ENCODE measurements around the gene TXNDC16. TPM values are rescaled to one million over a fixed set of nuclear protein-coding genes. Genes with fewer than 3 reads are reported as not detected.

TXNDC16 gene
- total RNA-seq, 1 donor from 2014 or later: 22.6 TPM

DNA sequence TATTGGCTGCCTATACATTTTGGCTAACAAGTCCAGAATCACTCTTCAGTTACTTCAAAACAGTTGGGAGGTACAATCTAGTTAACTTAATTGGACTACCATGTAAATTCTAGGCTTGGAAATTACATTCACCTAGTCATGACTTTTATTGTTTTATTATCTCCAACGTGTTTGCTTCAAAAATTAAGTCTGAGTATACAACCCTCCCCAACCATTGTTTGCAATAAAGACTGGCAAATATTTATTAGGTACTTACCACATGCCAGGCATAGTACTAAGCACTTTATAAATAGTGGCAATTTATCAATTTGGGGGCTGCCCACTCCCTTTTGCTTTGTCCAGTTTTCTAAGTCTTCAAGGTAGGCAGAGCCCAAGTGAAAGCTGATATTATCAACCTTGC, 30.3 kb downstream of the TXNDC16 start:
- no peaks in the 10 kb centered on the region for H3K9me3 ChIP-seq (ENCODE audit: low read depth)
- H3K27me3 ChIP-seq: no peaks in the 10 kb centered on the region
- no peak overlapping the region for H3K4me3 ChIP-seq
- H3K4me2 ChIP-seq: no peak overlapping the region
- H3K79me2 ChIP-seq (ENCODE audit: low read depth): no peaks in the 10 kb centered on the region
- no peaks in the 10 kb centered on the region for H3K9me3 Mint-ChIP-seq
- no peak overlapping the region for H3K4me3 Mint-ChIP-seq
- H3K4me1 Mint-ChIP-seq: no peaks in the 10 kb centered on the region
- no peak for TF ChIP-seq EZH2 (IDR thresholded peaks at IDR 0.05)
- no peak for TF ChIP-seq EZH2phosphoT487 (IDR thresholded peaks at IDR 0.05)
- no peak for TF ChIP-seq CTCF (IDR thresholded peaks at IDR 0.05)
- no peak overlapping the region for H3K9ac ChIP-seq
- no peaks in the 10 kb centered on the region for H3K27me3 Mint-ChIP-seq (ENCODE audit: insufficient read depth, low read depth)
- H4K20me1 ChIP-seq (ENCODE audit: low read depth): no peaks in the 10 kb centered on the region
- H3K36me3 ChIP-seq: no peaks in the 10 kb centered on the region
- H3F3A ChIP-seq (ENCODE audit: low read depth): no peaks in the 10 kb centered on the region
- H3K27ac ChIP-seq: no peak overlapping the region
- H3K4me1 ChIP-seq: no peaks in the 10 kb centered on the region
- H3K27ac Mint-ChIP-seq: no peak overlapping the region
- no peak overlapping the region for H2AFZ ChIP-seq (replicated peaks)
- H3K36me3 Mint-ChIP-seq: no peaks in the 10 kb centered on the region
- no peak for DNase-seq (ENCODE audit: low spot score)

GRCh38 chr14:52514046-52514811, 38.1 kb downstream of the TXNDC16 start:
- H3K79me2 ChIP-seq (ENCODE audit: low read depth): no peaks in the 10 kb centered on the region
- H3K27ac Mint-ChIP-seq: no peak overlapping the region
- peak overlapping the region; percentile 39 for H3K9ac ChIP-seq
- peaks cover 13% of the 10 kb centered on the region for H3K4me1 Mint-ChIP-seq
- no peaks in the 10 kb centered on the region for H3K27me3 ChIP-seq
- no peak overlapping the region for H3K4me2 ChIP-seq
- H3K36me3 ChIP-seq: no peaks in the 10 kb centered on the region
- H3K4me3 Mint-ChIP-seq: no peak overlapping the region
- H3K27ac ChIP-seq: no peak overlapping the region
- H2AFZ ChIP-seq (replicated peaks): no peak overlapping the region
- H3K4me3 ChIP-seq: no peak overlapping the region
- TF ChIP-seq CTCF (IDR thresholded peaks at IDR 0.05): no peak
- TF ChIP-seq EZH2 (IDR thresholded peaks at IDR 0.05): no peak
- no peak for TF ChIP-seq EZH2phosphoT487 (IDR thresholded peaks at IDR 0.05)
- no peaks in the 10 kb centered on the region for H3K27me3 Mint-ChIP-seq (ENCODE audit: insufficient read depth, low read depth)
- peaks cover 3% of the 10 kb centered on the region for H3K4me1 ChIP-seq
- DNase-seq (ENCODE audit: low spot score): no peak
- no peaks in the 10 kb centered on the region for H3K9me3 Mint-ChIP-seq
- H3K9me3 ChIP-seq (ENCODE audit: low read depth): no peaks in the 10 kb centered on the region
- no peaks in the 10 kb centered on the region for H4K20me1 ChIP-seq (ENCODE audit: low read depth)
- no peaks in the 10 kb centered on the region for H3F3A ChIP-seq (ENCODE audit: low read depth)
- no peaks in the 10 kb centered on the region for H3K36me3 Mint-ChIP-seq

DNA sequence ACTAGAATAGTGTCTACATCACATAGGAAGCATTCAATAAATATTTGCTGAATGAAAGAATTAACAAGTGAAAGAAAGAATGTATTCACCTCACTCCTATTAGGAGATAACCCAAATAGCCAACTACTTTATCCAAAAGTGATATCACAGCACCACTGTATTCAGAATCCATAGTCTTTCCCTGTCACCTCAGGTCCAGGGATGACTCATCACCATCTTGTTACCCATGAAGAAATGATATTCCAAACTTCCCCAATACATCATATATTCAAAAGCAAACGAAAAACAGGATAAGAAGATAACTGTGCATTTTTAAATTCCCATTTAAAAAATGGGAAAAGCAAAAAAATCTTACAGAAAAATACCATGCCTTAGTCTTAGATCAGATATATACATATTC, 39.1 kb downstream of the TXNDC16 start:
- peaks cover under 1% of the 10 kb centered on the region for H3K36me3 Mint-ChIP-seq
- Histone ChIP-seq H3K36me3 (no peaks in the 10 kb centered on the region), H2AFZ (replicated peaks) (no peak overlapping the region), H3K27ac (no peak overlapping the region), H3K9ac (no peak overlapping the region), H4K20me1 (ENCODE audit: low read depth) (no peaks in the 10 kb centered on the region), H3K27me3 (no peaks in the 10 kb centered on the region), H3K79me2 (ENCODE audit: low read depth) (no peaks in the 10 kb centered on the region), H3K4me3 (no peak overlapping the region), H3K9me3 (ENCODE audit: low read depth) (no peaks in the 10 kb centered on the region), H3F3A (ENCODE audit: low read depth) (no peaks in the 10 kb centered on the region), H3K4me1 (peaks cover 3% of the 10 kb centered on the region), H3K4me2 (no peak overlapping the region)
- no peaks in the 10 kb centered on the region for H3K27me3 Mint-ChIP-seq (ENCODE audit: insufficient read depth, low read depth)
- no peak overlapping the region for H3K27ac Mint-ChIP-seq
- TF ChIP-seq CTCF (IDR thresholded peaks at IDR 0.05): no peak
- TF ChIP-seq EZH2phosphoT487 (IDR thresholded peaks at IDR 0.05): no peak
- DNase-seq (ENCODE audit: low spot score): no peak
- H3K4me3 Mint-ChIP-seq: no peak overlapping the region
- peaks cover under 1% of the 10 kb centered on the region for H3K9me3 Mint-ChIP-seq
- H3K4me1 Mint-ChIP-seq: peaks cover 13% of the 10 kb centered on the region

Data from neural progenitor cell (in vitro differentiated cells).